WTC11 (cell line): Measurements from ENCODE around the gene STIP1. TPM values are rescaled to one million over a fixed set of nuclear protein-coding genes. Genes with fewer than 3 reads are reported as not detected.

Experiments used
- ATAC-seq: fragments of 200-7000 bp; cut with Tn5 transposase; 2 replicates; pipeline ENCODE4 v1.10.0; 2021; ENCODE audit warnings: mild to moderate bottlenecking, moderate library complexity
- CTCF ChIA-PET: fragments of 300-600 bp; sonication (Branson Sonifier 250); formaldehyde crosslinking; loops from one replicate; lab custom pipeline; 2021; ENCODE audit warnings: antibody characterized with exemption; lab: Charles Lee
- POLR2A ChIA-PET: fragments of 350-600 bp; sonication (Branson Sonifier 250); formaldehyde crosslinking; loops from one replicate; lab custom pipeline; 2021; ENCODE audit warnings: antibody characterized with exemption; lab: Charles Lee
- DNase-seq: peaks from one replicate; pipeline ENCODE4 v3.0.0; 2021; ENCODE audit warnings: low spot score
- H3K27ac Mint-ChIP-seq: 2 replicates; pipeline ENCODE4 v1.8.0; 2021; ENCODE audit warnings: mixed read lengths
- H3K27me3 Mint-ChIP-seq: 2 replicates; pipeline ENCODE4 v1.8.0; 2021; ENCODE audit warnings: low read depth, mild to moderate bottlenecking, moderate library complexity, mixed read lengths
- H3K36me3 Mint-ChIP-seq: 2 replicates; pipeline ENCODE4 v1.8.0; 2021; ENCODE audit warnings: mixed read lengths
- H3K4me1 Mint-ChIP-seq: 2 replicates; pipeline ENCODE4 v1.8.0; 2022; ENCODE audit warnings: mixed read lengths
- H3K4me3 Mint-ChIP-seq: 2 replicates; pipeline ENCODE4 v1.8.0; 2021; ENCODE audit warnings: mild to moderate bottlenecking, moderate library complexity, mixed read lengths
- H3K9me3 Mint-ChIP-seq: 2 replicates; pipeline ENCODE4 v1.8.0; 2021; ENCODE audit warnings: mixed read lengths
- ATF1 ChIP-seq: sonication (generic); formaldehyde crosslinking; IDR thresholded peaks from 2 replicates; pipeline ENCODE4 v1.8.1; 2023; ENCODE audit warnings: mild to moderate bottlenecking, moderate library complexity, missing genetic modification reagents
- FOXJ3 ChIP-seq: sonication (generic); formaldehyde crosslinking; IDR thresholded peaks from 2 replicates; pipeline ENCODE4 v1.9.0; 2021; ENCODE audit warnings: missing genetic modification reagents, mild to moderate bottlenecking, borderline replicate concordance
- FOXK1 ChIP-seq: sonication (generic); formaldehyde crosslinking; IDR thresholded peaks from 2 replicates; pipeline ENCODE4 v1.8.0; 2022; ENCODE audit warnings: mild to moderate bottlenecking, moderate library complexity, missing genetic modification reagents
- FOXP1 ChIP-seq: sonication (generic); formaldehyde crosslinking; IDR thresholded peaks from 2 replicates; pipeline ENCODE4 v1.8.0; 2022; ENCODE audit warnings: missing genetic modification reagents, mild to moderate bottlenecking, moderate library complexity, borderline replicate concordance
- IRF2 ChIP-seq: sonication (generic); formaldehyde crosslinking; IDR thresholded peaks from 2 replicates; pipeline ENCODE4 v1.8.0; 2022; ENCODE audit warnings: low read depth, missing genetic modification reagents, borderline replicate concordance
- NFATC4 ChIP-seq: fragments of 250-450 bp; sonication (Bioruptor Pico); IDR thresholded peaks from 2 replicates; pipeline ENCODE4 v1.9.0; 2021; ENCODE audit warnings: mild to moderate bottlenecking
- NR3C1 ChIP-seq: sonication (generic); formaldehyde crosslinking; conservative IDR thresholded peaks from 2 replicates; pipeline ENCODE4 v1.8.1; 2023; ENCODE audit warnings: low read depth, mild to moderate bottlenecking, missing genetic modification reagents
- PRRX2 ChIP-seq: fragments of 250-450 bp; sonication (Bioruptor Pico); IDR thresholded peaks from 2 replicates; pipeline ENCODE4 v1.8.0; 2021; ENCODE audit warnings: mild to moderate bottlenecking
- RELA ChIP-seq: sonication (generic); formaldehyde crosslinking; IDR thresholded peaks from 2 replicates; pipeline ENCODE4 v1.8.1; 2022; ENCODE audit warnings: missing genetic modification reagents, mild to moderate bottlenecking, borderline replicate concordance
- SMAD4 ChIP-seq: sonication (generic); formaldehyde crosslinking; IDR thresholded peaks from 2 replicates; pipeline ENCODE4 v1.8.0; 2022; ENCODE audit warnings: mild to moderate bottlenecking, missing genetic modification reagents
- SP1 ChIP-seq: sonication (generic); formaldehyde crosslinking; conservative IDR thresholded peaks from 2 replicates; pipeline ENCODE4 v1.8.1; 2022; ENCODE audit warnings: missing genetic modification reagents
- TCF7 ChIP-seq: sonication (generic); formaldehyde crosslinking; IDR thresholded peaks from 2 replicates; pipeline ENCODE4 v1.8.0; 2022; ENCODE audit warnings: mild to moderate bottlenecking, low read depth, missing genetic modification reagents, moderate library complexity
- ZNF396 ChIP-seq: fragments of 250-450 bp; sonication (Bioruptor Pico); IDR thresholded peaks from 2 replicates; pipeline ENCODE4 v1.8.0; 2021; ENCODE audit warnings: mild to moderate bottlenecking, moderate library complexity, borderline replicate concordance
- ZNF425 ChIP-seq: fragments of 250-450 bp; sonication (Bioruptor Pico); conservative IDR thresholded peaks from 2 replicates; pipeline ENCODE4 v1.9.0; 2021; ENCODE audit warnings: mild to moderate bottlenecking
- total RNA-seq: library from RNA; stranded (reverse); gene quantifications from 3 replicates; pipeline ENCODE4 v1.2.3, GENCODE V29; 2021
- TF ChIP-seq, protein P1 (sequence below): sonication (generic); formaldehyde crosslinking; IDR thresholded peaks from 2 replicates; pipeline ENCODE4 v1.8.1; 2022; ENCODE audit warnings: low read depth, missing genetic modification reagents, borderline replicate concordance
- TF ChIP-seq, protein P2 (sequence below): sonication (generic); formaldehyde crosslinking; IDR thresholded peaks from 2 replicates; pipeline ENCODE4 v1.8.0; 2022; ENCODE audit warnings: mild to moderate bottlenecking, missing genetic modification reagents
- TF ChIP-seq, protein P3 (sequence below): sonication (generic); formaldehyde crosslinking; IDR thresholded peaks from 2 replicates; pipeline ENCODE4 v1.8.1; 2023; ENCODE audit warnings: mild to moderate bottlenecking, missing genetic modification reagents, borderline replicate concordance
- TF ChIP-seq, protein P4 (sequence below): sonication (generic); formaldehyde crosslinking; conservative IDR thresholded peaks from 2 replicates; pipeline ENCODE4 v1.8.1; 2023; ENCODE audit warnings: mild to moderate bottlenecking, low read depth, missing genetic modification reagents, moderate library complexity

The STIP1 gene
- total RNA-seq, 1 experiment from 2014 or later, result 296 TPM

DNA sequence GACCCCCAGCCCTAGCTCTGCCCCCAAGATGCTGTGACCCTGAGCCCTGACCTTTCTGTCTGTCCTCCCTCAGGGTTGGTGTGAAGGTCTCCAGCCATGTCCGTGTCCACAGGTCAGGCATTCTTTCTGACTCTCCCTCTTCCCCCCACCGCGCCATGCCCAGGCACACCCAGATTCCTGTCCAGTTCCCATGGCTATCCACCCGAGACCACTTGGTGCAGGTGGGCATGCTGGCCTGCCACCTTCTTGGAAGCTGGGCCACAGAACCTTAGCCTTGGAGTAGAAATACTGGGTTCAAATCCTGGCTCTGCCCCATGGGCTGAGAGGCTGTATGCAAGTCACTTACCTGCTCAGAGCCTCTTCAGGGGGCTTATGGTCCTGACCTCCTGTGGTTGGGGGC, 63.1 kb downstream of the STIP1 start:
- ATAC-seq (no peak), DNase-seq (no peak)
- POLR2A ChIA-PET, result interaction anchor here (0.6 to 3.7 kb wide), 5 partner anchors 8 to 260 kb away, joined by 4 to 25 read pairs (median 7); partner anchors contain the start of gene FKBP2
- Mint-ChIP-seq H3K4me3 (peak overlapping the region; percentile 88), H3K27ac (peak overlapping the region; percentile 97), H3K27me3 (no peaks in the 10 kb centered on the region), H3K4me1 (peaks cover 45% of the 10 kb centered on the region)
- no peak for TF ChIP-seq PRRX2 (CRISPR knock-in tag)
- no peak for TF ChIP-seq ZNF425 (CRISPR knock-in tag)
- TF ChIP-seq NR3C1 (CRISPR knock-in tag), result no peak
- TF ChIP-seq, protein P1, sequence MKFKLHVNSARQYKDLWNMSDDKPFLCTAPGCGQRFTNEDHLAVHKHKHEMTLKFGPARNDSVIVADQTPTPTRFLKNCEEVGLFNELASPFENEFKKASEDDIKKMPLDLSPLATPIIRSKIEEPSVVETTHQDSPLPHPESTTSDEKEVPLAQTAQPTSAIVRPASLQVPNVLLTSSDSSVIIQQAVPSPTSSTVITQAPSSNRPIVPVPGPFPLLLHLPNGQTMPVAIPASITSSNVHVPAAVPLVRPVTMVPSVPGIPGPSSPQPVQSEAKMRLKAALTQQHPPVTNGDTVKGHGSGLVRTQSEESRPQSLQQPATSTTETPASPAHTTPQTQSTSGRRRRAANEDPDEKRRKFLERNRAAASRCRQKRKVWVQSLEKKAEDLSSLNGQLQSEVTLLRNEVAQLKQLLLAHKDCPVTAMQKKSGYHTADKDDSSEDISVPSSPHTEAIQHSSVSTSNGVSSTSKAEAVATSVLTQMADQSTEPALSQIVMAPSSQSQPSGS (CRISPR knock-in tag), result no peak
- no peak for TF ChIP-seq IRF2
- TF ChIP-seq ZNF396 (CRISPR knock-in tag), result no peak
- TF ChIP-seq, protein P2, sequence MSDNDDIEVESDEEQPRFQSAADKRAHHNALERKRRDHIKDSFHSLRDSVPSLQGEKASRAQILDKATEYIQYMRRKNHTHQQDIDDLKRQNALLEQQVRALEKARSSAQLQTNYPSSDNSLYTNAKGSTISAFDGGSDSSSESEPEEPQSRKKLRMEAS (CRISPR knock-in tag), result no peak
- no peak for TF ChIP-seq ATF1 (CRISPR knock-in tag)
- TF ChIP-seq SMAD4 (CRISPR knock-in tag), result no peak
- TF ChIP-seq FOXK1 (CRISPR knock-in tag), result no peak
- TF ChIP-seq FOXJ3 (CRISPR knock-in tag), result no peak
- TF ChIP-seq NFATC4 (CRISPR knock-in tag), result no peak
- TF ChIP-seq, protein P3, sequence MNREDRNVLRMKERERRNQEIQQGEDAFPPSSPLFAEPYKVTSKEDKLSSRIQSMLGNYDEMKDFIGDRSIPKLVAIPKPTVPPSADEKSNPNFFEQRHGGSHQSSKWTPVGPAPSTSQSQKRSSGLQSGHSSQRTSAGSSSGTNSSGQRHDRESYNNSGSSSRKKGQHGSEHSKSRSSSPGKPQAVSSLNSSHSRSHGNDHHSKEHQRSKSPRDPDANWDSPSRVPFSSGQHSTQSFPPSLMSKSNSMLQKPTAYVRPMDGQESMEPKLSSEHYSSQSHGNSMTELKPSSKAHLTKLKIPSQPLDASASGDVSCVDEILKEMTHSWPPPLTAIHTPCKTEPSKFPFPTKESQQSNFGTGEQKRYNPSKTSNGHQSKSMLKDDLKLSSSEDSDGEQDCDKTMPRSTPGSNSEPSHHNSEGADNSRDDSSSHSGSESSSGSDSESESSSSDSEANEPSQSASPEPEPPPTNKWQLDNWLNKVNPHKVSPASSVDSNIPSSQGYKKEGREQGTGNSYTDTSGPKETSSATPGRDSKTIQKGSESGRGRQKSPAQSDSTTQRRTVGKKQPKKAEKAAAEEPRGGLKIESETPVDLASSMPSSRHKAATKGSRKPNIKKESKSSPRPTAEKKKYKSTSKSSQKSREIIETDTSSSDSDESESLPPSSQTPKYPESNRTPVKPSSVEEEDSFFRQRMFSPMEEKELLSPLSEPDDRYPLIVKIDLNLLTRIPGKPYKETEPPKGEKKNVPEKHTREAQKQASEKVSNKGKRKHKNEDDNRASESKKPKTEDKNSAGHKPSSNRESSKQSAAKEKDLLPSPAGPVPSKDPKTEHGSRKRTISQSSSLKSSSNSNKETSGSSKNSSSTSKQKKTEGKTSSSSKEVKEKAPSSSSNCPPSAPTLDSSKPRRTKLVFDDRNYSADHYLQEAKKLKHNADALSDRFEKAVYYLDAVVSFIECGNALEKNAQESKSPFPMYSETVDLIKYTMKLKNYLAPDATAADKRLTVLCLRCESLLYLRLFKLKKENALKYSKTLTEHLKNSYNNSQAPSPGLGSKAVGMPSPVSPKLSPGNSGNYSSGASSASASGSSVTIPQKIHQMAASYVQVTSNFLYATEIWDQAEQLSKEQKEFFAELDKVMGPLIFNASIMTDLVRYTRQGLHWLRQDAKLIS (CRISPR knock-in tag), result no peak
- no peak for TF ChIP-seq SP1 (CRISPR knock-in tag)
- TF ChIP-seq, protein P4, sequence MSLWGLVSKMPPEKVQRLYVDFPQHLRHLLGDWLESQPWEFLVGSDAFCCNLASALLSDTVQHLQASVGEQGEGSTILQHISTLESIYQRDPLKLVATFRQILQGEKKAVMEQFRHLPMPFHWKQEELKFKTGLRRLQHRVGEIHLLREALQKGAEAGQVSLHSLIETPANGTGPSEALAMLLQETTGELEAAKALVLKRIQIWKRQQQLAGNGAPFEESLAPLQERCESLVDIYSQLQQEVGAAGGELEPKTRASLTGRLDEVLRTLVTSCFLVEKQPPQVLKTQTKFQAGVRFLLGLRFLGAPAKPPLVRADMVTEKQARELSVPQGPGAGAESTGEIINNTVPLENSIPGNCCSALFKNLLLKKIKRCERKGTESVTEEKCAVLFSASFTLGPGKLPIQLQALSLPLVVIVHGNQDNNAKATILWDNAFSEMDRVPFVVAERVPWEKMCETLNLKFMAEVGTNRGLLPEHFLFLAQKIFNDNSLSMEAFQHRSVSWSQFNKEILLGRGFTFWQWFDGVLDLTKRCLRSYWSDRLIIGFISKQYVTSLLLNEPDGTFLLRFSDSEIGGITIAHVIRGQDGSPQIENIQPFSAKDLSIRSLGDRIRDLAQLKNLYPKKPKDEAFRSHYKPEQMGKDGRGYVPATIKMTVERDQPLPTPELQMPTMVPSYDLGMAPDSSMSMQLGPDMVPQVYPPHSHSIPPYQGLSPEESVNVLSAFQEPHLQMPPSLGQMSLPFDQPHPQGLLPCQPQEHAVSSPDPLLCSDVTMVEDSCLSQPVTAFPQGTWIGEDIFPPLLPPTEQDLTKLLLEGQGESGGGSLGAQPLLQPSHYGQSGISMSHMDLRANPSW, result no peak
- no peak for TF ChIP-seq TCF7 (CRISPR knock-in tag)
- no peak for TF ChIP-seq RELA
- TF ChIP-seq FOXP1 (CRISPR knock-in tag), result no peak
- TF ChIP-seq, all 79 proteins: peak for 0
- Mint-ChIP-seq H3K36me3 (no peaks in the 10 kb centered on the region), H3K9me3 (no peaks in the 10 kb centered on the region)
- CTCF ChIA-PET, result interaction anchor here (0.5 to 5.3 kb wide), 16 partner anchors 7 to 271 kb away, joined by 3 to 75 read pairs (median 20); partner anchors contain the start of genes CATSPERZ, DNAJC4, ESRRA and FERMT3
